GM23248 (cell line): Measurements from ENCODE around the gene NGF. TPM values are rescaled to one million over a fixed set of nuclear protein-coding genes. Genes with fewer than 3 reads are reported as not detected.

Experiments
- DNase-seq: peaks from one replicate; pipeline ENCODE4 v3.0.0-alpha.2; 2015
- H2AFZ ChIP-seq: fragments of 200-600 bp; sonication (generic); 2 replicates; pipeline ENCODE4 v1.6.1; 2016; ENCODE audit warnings: antibody characterized with exemption
- H3F3A ChIP-seq: fragments of 200-600 bp; sonication (generic); 2 replicates; pipeline ENCODE4 v1.6.1; 2016; ENCODE audit warnings: mild to moderate bottlenecking, antibody characterized with exemption, mixed run types; ENCODE audit not compliant: insufficient read depth
- H3K27ac ChIP-seq: fragments of 200-600 bp; sonication (generic); 2 replicates; pipeline ENCODE4 v1.5.1; 2016; ENCODE audit warnings: mild to moderate bottlenecking
- H3K27me3 ChIP-seq: fragments of 200-600 bp; sonication (generic); replicated peaks from 2 replicates; pipeline ENCODE4 v1.6.1; 2016; ENCODE audit warnings: mild to moderate bottlenecking; ENCODE audit not compliant: insufficient read depth
- H3K36me3 ChIP-seq: fragments of 200-600 bp; sonication (generic); 2 replicates; pipeline ENCODE4 v1.6.1; 2016; ENCODE audit warnings: low read depth, mild to moderate bottlenecking
- H3K4me1 ChIP-seq: fragments of 200-600 bp; sonication (generic); 2 replicates; pipeline ENCODE4 v1.6.1; 2016; ENCODE audit warnings: mild to moderate bottlenecking; ENCODE audit not compliant: insufficient read depth
- H3K4me2 ChIP-seq: fragments of 200-600 bp; sonication (generic); one replicate; pipeline ENCODE4 v1.6.1; 2016; ENCODE audit warnings: mild to moderate bottlenecking; ENCODE audit not compliant: unreplicated experiment
- H3K4me3 ChIP-seq: fragments of 200-600 bp; sonication (generic); 2 replicates; pipeline ENCODE4 v1.5.1; 2016; ENCODE audit warnings: mild to moderate bottlenecking
- H3K79me2 ChIP-seq: fragments of 200-600 bp; sonication (generic); 2 replicates; pipeline ENCODE4 v1.6.1; 2016; ENCODE audit warnings: mild to moderate bottlenecking; ENCODE audit not compliant: insufficient read depth
- H3K9ac ChIP-seq: fragments of 200-600 bp; sonication (generic); 2 replicates; pipeline ENCODE4 v1.6.1; 2016; ENCODE audit warnings: mild to moderate bottlenecking
- H3K9me2 ChIP-seq: fragments of 200-600 bp; sonication (generic); 2 replicates; pipeline ENCODE4 v1.6.1; 2016; ENCODE audit warnings: mixed run types, mild to moderate bottlenecking, moderate library complexity; ENCODE audit not compliant: insufficient read depth
- H3K9me3 ChIP-seq: fragments of 200-600 bp; sonication (generic); one replicate; pipeline ENCODE4 v1.6.1; 2017; ENCODE audit warnings: low read depth
- H4K20me1 ChIP-seq: fragments of 200-600 bp; sonication (generic); 2 replicates; pipeline ENCODE4 v1.6.0; 2016; ENCODE audit not compliant: insufficient read depth
- EZH2 ChIP-seq: fragments of 200-600 bp; sonication (generic); IDR thresholded peaks from 2 replicates; pipeline ENCODE4 v1.6.1; 2018; ENCODE audit warnings: antibody characterized with exemption, mild to moderate bottlenecking; ENCODE audit not compliant: insufficient read depth, poor library complexity, severe bottlenecking
- EZH2phosphoT487 ChIP-seq: fragments of 200-600 bp; sonication (generic); IDR thresholded peaks from 2 replicates; pipeline ENCODE4 v1.6.1; 2018; ENCODE audit warnings: antibody characterized with exemption, moderate library complexity, mild to moderate bottlenecking, low read depth; ENCODE audit not compliant: insufficient read depth
- WGBS, 2 experiments: methylation state at CpG; one replicate each; pipeline ENCODE4 v1.1.6; 2015 to 2017; ENCODE audit warnings: low lambda C conversion rate in 2 of 2, low coverage in 1 of 2; ENCODE audit errors: missing lambda C conversion rate in 2 of 2; 5-methylcytosine and 5-hydroxymethylcytosine counted together
- in situ Hi-C: fragments of 300-500 bp; cut with MboI; formaldehyde crosslinking; loops from 2 replicates; pipeline ENCODE4 v1.15.0; 2020
- polyA plus RNA-seq: library from polyadenylated mRNA; unstranded; fragments of >200 nt; fragmentation: Nextera tagmentation; extraction: Ambion mirVana; gene quantifications from 2 replicates; pipeline ENCODE4 v1.2.1, GENCODE V29; 2016
- total RNA-seq: library from RNA; depleted of rRNA; stranded (reverse); fragments of >200 nt; shearing (Covaris generic); gene quantifications from 2 replicates; pipeline ENCODE4 v1.2.3, GENCODE V29; 2014

NGF gene
- total and polyA plus RNA-seq, 2 experiments from 2014 or later: 27.1 to 52.9 TPM

GRCh38 chr1:115242543-115242942 lies 95.5 kb downstream of the NGF start:
- H4K20me1 ChIP-seq: no peaks in the 10 kb centered on the region

GRCh38 chr1:115241309-115241708 lies 96.7 kb downstream of the NGF start:
- no peak for TF ChIP-seq EZH2phosphoT487
- no peak for TF ChIP-seq EZH2
- H4K20me1 ChIP-seq: no peaks in the 10 kb centered on the region
- H3K4me1 ChIP-seq: peaks cover 41% of the 10 kb centered on the region
- in situ Hi-C loops: no loop called here
- peak overlapping the region; percentile 68; the same call in 1 of the 2 replicates for H3K9ac ChIP-seq
- 59 to 67% methylated on average over 1 of the region's 1 CpG for WGBS, 2 experiments
- peak; percentile 35 for DNase-seq
- no peaks in the 10 kb centered on the region for H3K9me2 ChIP-seq
- H3K36me3 ChIP-seq: peaks cover 12% of the 10 kb centered on the region
- peak overlapping the region; percentile 86 for H3K27ac ChIP-seq
- H3K79me2 ChIP-seq: peaks cover 16% of the 10 kb centered on the region
- peaks cover 55% of the 10 kb centered on the region for H3F3A ChIP-seq
- H3K4me3 ChIP-seq: peak overlapping the region; percentile 58
- H3K9me3 ChIP-seq: peaks cover 8% of the 10 kb centered on the region
- H3K27me3 ChIP-seq: no peaks in the 10 kb centered on the region
- no peak overlapping the region for H2AFZ ChIP-seq
- peak overlapping the region; percentile 79 for H3K4me2 ChIP-seq

More at GRCh38 chr1:115242543-115242942, 95.5 kb downstream of the NGF start:
- no peak for DNase-seq
- Histone ChIP-seq H3K27ac (no peak overlapping the region), H3K9me2 (no peaks in the 10 kb centered on the region), H3K79me2 (peaks cover 16% of the 10 kb centered on the region), H3K9ac (no peak overlapping the region), H3K4me1 (peaks cover 43% of the 10 kb centered on the region), H3K27me3 (no peaks in the 10 kb centered on the region), H2AFZ (no peak overlapping the region), H3K4me2 (no peak overlapping the region), H3K9me3 (peaks cover 8% of the 10 kb centered on the region), H3F3A (peaks cover 47% of the 10 kb centered on the region), H3K36me3 (peaks cover 12% of the 10 kb centered on the region), H3K4me3 (no peak overlapping the region)
- WGBS, 2 experiments: 97 to 100% methylated on average over 1 of the region's 1 CpG
- in situ Hi-C loops: no loop called here
- TF ChIP-seq EZH2 (no peak), EZH2phosphoT487 (no peak)

DNA sequence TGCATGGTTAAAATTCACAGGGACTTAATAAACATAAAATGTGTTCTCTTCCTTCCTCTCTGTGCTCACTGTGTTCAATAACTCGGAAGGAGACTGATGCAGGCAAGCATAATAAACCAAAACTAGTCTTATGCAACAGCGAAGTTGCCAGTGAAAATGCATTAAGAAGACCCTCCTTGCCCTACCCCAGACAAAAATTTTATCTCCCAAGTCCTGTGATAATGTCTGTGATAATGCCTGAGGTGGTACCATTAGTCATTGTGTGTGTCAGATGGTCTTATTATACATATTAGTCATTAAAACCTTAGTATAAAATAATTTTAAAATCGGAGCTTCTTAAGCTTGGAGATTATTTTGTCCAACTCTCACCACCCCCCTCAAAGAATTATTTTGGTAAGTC lies 97.8 kb downstream of the NGF start:
- Histone ChIP-seq H3K4me2 (peak overlapping the region; percentile 79), H3K79me2 (peaks cover 16% of the 10 kb centered on the region), H3K36me3 (peaks cover 8% of the 10 kb centered on the region), H3K9me2 (no peaks in the 10 kb centered on the region), H3K9me3 (peaks cover 2% of the 10 kb centered on the region), H3K4me1 (peaks cover 41% of the 10 kb centered on the region), H4K20me1 (no peaks in the 10 kb centered on the region), H2AFZ (no peak overlapping the region), H3K27ac (peak overlapping the region; percentile 86), H3K4me3 (peak overlapping the region; percentile 58), H3K27me3 (no peaks in the 10 kb centered on the region), H3K9ac (peak overlapping the region; percentile 68), H3F3A (peaks cover 44% of the 10 kb centered on the region)
- WGBS, 2 experiments: 35 to 36% methylated on average over 3 of the region's 3 CpGs
- peak; percentile 59 for DNase-seq
- TF ChIP-seq EZH2phosphoT487 (no peak), EZH2 (no peak)
- in situ Hi-C loops: no loop called here

- Histone ChIP-seq H3K4me1 (peaks cover 41% of the 10 kb centered on the region), H3K79me2 (peaks cover 16% of the 10 kb centered on the region), H2AFZ (peak overlapping the region; percentile 13; the same call in 1 of the 2 replicates), H3K36me3 (peaks cover 5% of the 10 kb centered on the region), H3K9me2 (no peaks in the 10 kb centered on the region), H3F3A (peaks cover 44% of the 10 kb centered on the region), H3K27ac (peak overlapping the region; percentile 86), H3K4me3 (peak overlapping the region; percentile 58), H3K9ac (peak overlapping the region; percentile 68), H4K20me1 (no peaks in the 10 kb centered on the region), H3K9me3 (no peaks in the 10 kb centered on the region), H3K27me3 (no peaks in the 10 kb centered on the region), H3K4me2 (peak overlapping the region; percentile 79)
- WGBS, 2 experiments: 0 to 8% methylated on average over 1 of the region's 1 CpG
- peak; percentile 85 for DNase-seq
- TF ChIP-seq EZH2phosphoT487 (no peak), EZH2 (no peak)
- in situ Hi-C loops: no loop called here
Observed at GRCh38 chr1:115239426-115239825, 98.6 kb downstream of the NGF start.

- TF ChIP-seq EZH2 (no peak), EZH2phosphoT487 (no peak)
- peaks cover 41% of the 10 kb centered on the region for H3K4me1 ChIP-seq
- no peaks in the 10 kb centered on the region for H4K20me1 ChIP-seq
- in situ Hi-C loops: no loop called here
- H3K9ac ChIP-seq: peak overlapping the region; percentile 68
- H3K9me3 ChIP-seq: no peaks in the 10 kb centered on the region
- no peak for DNase-seq
- peaks cover 16% of the 10 kb centered on the region for H3K79me2 ChIP-seq
- peak overlapping the region; percentile 79 for H3K4me2 ChIP-seq
- H3K27me3 ChIP-seq: no peaks in the 10 kb centered on the region
- peak overlapping the region; percentile 86 for H3K27ac ChIP-seq
- peaks cover 2% of the 10 kb centered on the region for H3K36me3 ChIP-seq
- peak overlapping the region; percentile 13; the same call in 1 of the 2 replicates for H2AFZ ChIP-seq
- H3F3A ChIP-seq: peaks cover 44% of the 10 kb centered on the region
- 0 out of 2 replicates have a peak overlapping the region, but pooled peaks have one; percentile 58 for H3K4me3 ChIP-seq
- H3K9me2 ChIP-seq: no peaks in the 10 kb centered on the region
Observed at GRCh38 chr1:115239148-115239422, 99.0 kb downstream of the NGF start.
